Measurements from ENCODE around the gene CRABP1. TPM values are rescaled to one million over a fixed set of nuclear protein-coding genes. Genes with fewer than 3 reads are reported as not detected.

CRABP1 gene
- polyA plus RNA-seq, 3 donors = not detected

DNA sequence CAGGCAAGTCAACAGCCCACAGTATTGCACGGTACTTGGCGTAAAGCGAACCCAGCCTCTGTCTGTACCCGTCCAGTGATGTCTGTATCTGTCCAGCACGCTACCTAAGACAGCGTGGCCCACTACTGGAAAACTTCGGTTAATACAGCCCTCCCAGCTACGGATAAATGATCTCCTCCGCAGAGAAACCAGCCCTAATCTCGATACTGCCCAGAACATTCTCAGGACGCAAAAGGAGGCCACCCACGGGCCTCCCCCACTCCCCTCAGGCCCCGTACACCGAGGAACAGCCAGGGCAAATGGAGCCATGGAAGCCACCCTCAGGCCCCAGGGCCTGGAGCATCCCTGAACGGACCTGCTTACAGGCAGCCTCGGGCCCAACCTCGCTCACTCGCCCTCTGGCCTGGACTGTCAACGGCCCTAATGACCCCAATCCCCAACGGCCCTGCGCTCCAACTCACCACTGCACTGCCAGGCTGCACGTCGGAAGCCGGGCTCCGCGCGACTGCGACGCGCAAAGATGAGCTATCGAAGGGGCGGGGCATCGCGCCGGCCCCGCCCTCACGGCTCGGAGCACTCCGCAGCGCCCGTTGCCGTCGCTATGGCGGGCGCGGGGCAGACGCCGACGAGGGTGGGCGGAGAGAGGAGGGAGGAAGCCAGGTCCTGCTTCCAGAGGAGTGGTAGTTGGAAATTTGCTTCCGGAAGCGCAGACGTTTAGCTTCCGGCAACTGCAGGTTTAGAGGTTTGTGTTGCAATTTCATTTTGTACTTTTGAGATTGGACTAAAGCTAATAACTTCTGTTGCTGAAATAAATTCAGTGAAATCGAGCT lies 40.8 kb upstream of the CRABP1 start, which contains the start of gene SKIC8:
Gene SKIC8 (minus strand): TSS at position 509 of the 830 bp plus-strand sequence. CDS start 3,923 bp downstream, outside the sequence.
- H4K20me1 ChIP-seq (ENCODE audit: insufficient read depth, low read length) = no peaks in the 10 kb centered on the region
- H3K36me3 Mint-ChIP-seq = peaks cover 11 to 12% of the 10 kb centered on the region in 2 donors
- under 1% methylated on average over 54 of the region's 55 CpGs for WGBS (ENCODE audit: insufficient coverage)

DNA sequence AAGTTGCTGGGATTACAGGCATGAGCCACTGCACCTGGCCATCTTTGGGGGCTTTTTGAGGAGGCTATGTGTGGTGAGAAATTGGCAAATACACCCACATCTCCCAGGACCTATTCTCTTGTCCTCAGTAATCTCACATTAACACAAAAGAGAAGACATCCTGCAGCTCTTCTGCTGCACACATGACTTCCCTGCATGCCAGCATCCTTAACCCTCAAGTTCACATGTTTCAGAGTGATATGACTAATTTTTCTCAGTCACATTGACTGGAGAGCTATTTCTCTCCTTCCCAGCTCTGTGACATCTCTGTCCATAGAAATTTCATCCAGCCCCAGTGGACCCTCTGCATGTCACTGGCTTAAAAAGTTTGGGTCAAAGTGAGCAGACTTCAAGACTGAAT lies 38.8 kb upstream of the CRABP1 start:
- H3K36me3 Mint-ChIP-seq = no peaks in the 10 kb centered on the region
- Histone ChIP-seq H3K9ac (ENCODE audit: insufficient read depth, low read length, poor library complexity, severe bottlenecking) (no peak overlapping the region), H3K27ac (ENCODE audit: low read depth in 1 of 2, low read length in 2 of 2) (peak overlapping the region; percentile 82 to 89), H3K27me3 (ENCODE audit: control insufficient read depth in 2 of 2, insufficient read depth in 2 of 2, low read length in 2 of 2) (no peaks in the 10 kb centered on the region), H3K4me3 (replicated peaks in 1 of 3; ENCODE audit: low read depth in 2 of 3, low read length in 3 of 3) (peak overlapping the region in 1 of 3 experiments; percentile 34), H3K4me1 (ENCODE audit: control insufficient read depth in 1 of 2, insufficient read depth in 2 of 2, low read length in 2 of 2) (peaks cover 49 to 56% of the 10 kb centered on the region in 2 donors), H3K36me3 (replicated peaks in 1 of 2; ENCODE audit: control insufficient read depth in 1 of 2, insufficient read depth in 2 of 2, low read length in 2 of 2) (no peaks in the 10 kb centered on the region), H3K9me3 (replicated peaks in 1 of 2; ENCODE audit: control insufficient read depth in 1 of 2, insufficient read depth in 1 of 2, low read length in 2 of 2) (peaks cover 0 to 6% of the 10 kb centered on the region in 2 donors), H4K20me1 (ENCODE audit: insufficient read depth, low read length) (no peaks in the 10 kb centered on the region), H2AFZ (ENCODE audit: insufficient read depth, low read depth, low read length, poor library complexity, severe bottlenecking) (peak overlapping the region; percentile 52), H3K4me2 (replicated peaks; ENCODE audit: extremely low read depth, low read length, poor library complexity, severe bottlenecking) (peak overlapping the region; percentile 10), H3K79me2 (ENCODE audit: insufficient read depth, low read length) (peaks cover 28% of the 10 kb centered on the region)
- peak in 2 of 3 donors; percentile 23 to 52 for DNase-seq
- H3K9me3 Mint-ChIP-seq = peaks cover 0 to 5% (median 0%) of the 10 kb centered on the region in 7 donors
- H3K4me3 Mint-ChIP-seq = no peak overlapping the region
- peak overlapping the region; percentile 77 to 97 (median 95) for H3K27ac Mint-ChIP-seq
- H3K4me1 Mint-ChIP-seq = peaks cover 47% of the 10 kb centered on the region
- peaks cover 0 to 2% (median 0%) of the 10 kb centered on the region in 3 donors for H3K27me3 Mint-ChIP-seq (ENCODE audit: low read depth in 3 of 3)
- TF ChIP-seq, protein P1, sequence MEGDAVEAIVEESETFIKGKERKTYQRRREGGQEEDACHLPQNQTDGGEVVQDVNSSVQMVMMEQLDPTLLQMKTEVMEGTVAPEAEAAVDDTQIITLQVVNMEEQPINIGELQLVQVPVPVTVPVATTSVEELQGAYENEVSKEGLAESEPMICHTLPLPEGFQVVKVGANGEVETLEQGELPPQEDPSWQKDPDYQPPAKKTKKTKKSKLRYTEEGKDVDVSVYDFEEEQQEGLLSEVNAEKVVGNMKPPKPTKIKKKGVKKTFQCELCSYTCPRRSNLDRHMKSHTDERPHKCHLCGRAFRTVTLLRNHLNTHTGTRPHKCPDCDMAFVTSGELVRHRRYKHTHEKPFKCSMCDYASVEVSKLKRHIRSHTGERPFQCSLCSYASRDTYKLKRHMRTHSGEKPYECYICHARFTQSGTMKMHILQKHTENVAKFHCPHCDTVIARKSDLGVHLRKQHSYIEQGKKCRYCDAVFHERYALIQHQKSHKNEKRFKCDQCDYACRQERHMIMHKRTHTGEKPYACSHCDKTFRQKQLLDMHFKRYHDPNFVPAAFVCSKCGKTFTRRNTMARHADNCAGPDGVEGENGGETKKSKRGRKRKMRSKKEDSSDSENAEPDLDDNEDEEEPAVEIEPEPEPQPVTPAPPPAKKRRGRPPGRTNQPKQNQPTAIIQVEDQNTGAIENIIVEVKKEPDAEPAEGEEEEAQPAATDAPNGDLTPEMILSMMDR (IDR thresholded peaks at IDR 0.05) = no peak
- intact Hi-C loops (cut with micrococcal nuclease) = loop anchor here in 1 of 2 donors (5.0 to 10.0 kb wide), 2 partner anchors 136 to 573 kb away; partner anchors contain the start of genes IREB2 and MORF4L1

More for the DNA sequence above, 40.8 kb upstream of the CRABP1 start, which contains the start of gene SKIC8:
- Mint-ChIP-seq H3K9me3 (peaks cover 0 to 3% (median 0%) of the 10 kb centered on the region in 7 donors), H3K27me3 (ENCODE audit: low read depth in 3 of 3) (peaks cover 0 to 2% (median 0%) of the 10 kb centered on the region in 3 donors), H3K27ac (peak within 1 kb of the TSS; percentile 94 to 97 (median 96)), H3K4me3 (peak within 1 kb of the TSS; percentile 94 to 98), H3K4me1 (peaks cover 44% of the 10 kb centered on the region)
- H3K36me3 ChIP-seq (replicated peaks in 1 of 2; ENCODE audit: control insufficient read depth in 1 of 2, insufficient read depth in 2 of 2, low read length in 2 of 2) = peaks cover 4 to 15% of the 10 kb centered on the region in 2 donors
- H2AFZ ChIP-seq (ENCODE audit: insufficient read depth, low read depth, low read length, poor library complexity, severe bottlenecking) = peak within 1 kb of the TSS; percentile 86
- no peaks in the 10 kb centered on the region for H3K27me3 ChIP-seq (ENCODE audit: control insufficient read depth in 2 of 2, insufficient read depth in 2 of 2, low read length in 2 of 2)
- peak within 1 kb of the TSS; percentile 96 for H3K4me2 ChIP-seq (replicated peaks; ENCODE audit: extremely low read depth, low read length, poor library complexity, severe bottlenecking)
- intact Hi-C loops (cut with micrococcal nuclease) = loop anchor here in 1 of 2 donors (5.0 kb wide), 2 partner anchors 138 to 243 kb away; partner anchors contain the start of genes IREB2 and PSMA4
- peak within 1 kb of the TSS; percentile 63 to 94 (median 82) for H3K4me3 ChIP-seq (replicated peaks in 1 of 3; ENCODE audit: low read depth in 2 of 3, low read length in 3 of 3)
- TF ChIP-seq, protein P1 (IDR thresholded peaks at IDR 0.05) = no peak
- peak within 1 kb of the TSS; percentile 91 for H3K9ac ChIP-seq (ENCODE audit: insufficient read depth, low read length, poor library complexity, severe bottlenecking)
- DNase-seq = peak; percentile 89 to 91 (median 90)
- H3K9me3 ChIP-seq (replicated peaks in 1 of 2; ENCODE audit: control insufficient read depth in 1 of 2, insufficient read depth in 1 of 2, low read length in 2 of 2) = peaks cover 0 to 3% of the 10 kb centered on the region in 2 donors
- H3K79me2 ChIP-seq (ENCODE audit: insufficient read depth, low read length) = peaks cover 39% of the 10 kb centered on the region
- peaks cover 49 to 54% of the 10 kb centered on the region in 2 donors for H3K4me1 ChIP-seq (ENCODE audit: control insufficient read depth in 1 of 2, insufficient read depth in 2 of 2, low read length in 2 of 2)
- H3K27ac ChIP-seq (ENCODE audit: low read depth in 1 of 2, low read length in 2 of 2) = peak within 1 kb of the TSS; percentile 89 to 93
